T-helper 2 cell treated with Interferon-gamma antibody and Interleukin-4, amounts not matched to agents 5 μg/mL and 100 μg/mL, for 36 hours (primary cell): ENCODE results near the gene KRTAP21-2.
A peak's percentile ranks its signal among the peaks of the same experiment; 100 is the strongest.
"Not testable (repeated sequence)": the region's sequence is repeated elsewhere in the genome, so short reads cannot be mapped to it uniquely, and the experiment has no call there.

Experiments
- DNase-seq: peaks from one replicate; pipeline ENCODE4 v3.0.0; 2021; ENCODE audit warnings: low spot score
- H3K27ac Mint-ChIP-seq: one replicate; pipeline ENCODE4 v1.8.0; 2021; ENCODE audit warnings: mild to moderate bottlenecking, mixed read lengths
- H3K27me3 Mint-ChIP-seq: one replicate; pipeline ENCODE4 v1.8.0; 2021; ENCODE audit warnings: low read depth, mixed read lengths
- H3K36me3 Mint-ChIP-seq: one replicate; pipeline ENCODE4 v1.8.0; 2021; ENCODE audit warnings: low read depth, mixed read lengths
- H3K4me1 Mint-ChIP-seq: one replicate; pipeline ENCODE4 v1.8.0; 2021; ENCODE audit warnings: low read depth, mixed read lengths
- H3K4me3 Mint-ChIP-seq: one replicate; pipeline ENCODE4 v1.8.0; 2022; ENCODE audit warnings: mild to moderate bottlenecking, moderate library complexity, mixed read lengths
- H3K9me3 Mint-ChIP-seq: one replicate; pipeline ENCODE4 v1.8.0; 2021; ENCODE audit warnings: mixed read lengths

KRTAP21-2 gene

DNA sequence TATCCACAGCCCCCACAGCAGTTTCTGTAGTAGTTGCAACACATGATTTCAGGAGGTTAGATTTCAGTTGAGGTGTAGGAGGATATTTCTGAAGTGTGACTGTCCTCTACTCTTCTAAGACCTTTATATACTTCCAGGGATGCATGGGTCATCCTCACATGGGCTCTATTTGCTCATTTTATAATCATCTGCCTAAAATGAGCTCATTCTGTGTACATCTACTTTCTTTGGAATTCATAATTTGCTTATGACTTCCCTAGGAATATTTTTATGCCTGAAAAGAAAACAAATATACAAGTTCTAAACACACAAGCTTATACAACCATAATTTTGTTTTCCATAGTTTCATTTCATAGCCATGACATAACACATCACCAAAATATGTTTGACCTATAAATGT, at the start of gene KRTAP21-2:
Gene KRTAP21-2 (minus strand): TSS at position 101 of the 400 bp plus-strand sequence. CDS start 57 bp downstream, at position 44.
- Mint-ChIP-seq H3K36me3 (no peaks in the 10 kb centered on the region), H3K27ac (no peak within 1 kb of the TSS)

DNA sequence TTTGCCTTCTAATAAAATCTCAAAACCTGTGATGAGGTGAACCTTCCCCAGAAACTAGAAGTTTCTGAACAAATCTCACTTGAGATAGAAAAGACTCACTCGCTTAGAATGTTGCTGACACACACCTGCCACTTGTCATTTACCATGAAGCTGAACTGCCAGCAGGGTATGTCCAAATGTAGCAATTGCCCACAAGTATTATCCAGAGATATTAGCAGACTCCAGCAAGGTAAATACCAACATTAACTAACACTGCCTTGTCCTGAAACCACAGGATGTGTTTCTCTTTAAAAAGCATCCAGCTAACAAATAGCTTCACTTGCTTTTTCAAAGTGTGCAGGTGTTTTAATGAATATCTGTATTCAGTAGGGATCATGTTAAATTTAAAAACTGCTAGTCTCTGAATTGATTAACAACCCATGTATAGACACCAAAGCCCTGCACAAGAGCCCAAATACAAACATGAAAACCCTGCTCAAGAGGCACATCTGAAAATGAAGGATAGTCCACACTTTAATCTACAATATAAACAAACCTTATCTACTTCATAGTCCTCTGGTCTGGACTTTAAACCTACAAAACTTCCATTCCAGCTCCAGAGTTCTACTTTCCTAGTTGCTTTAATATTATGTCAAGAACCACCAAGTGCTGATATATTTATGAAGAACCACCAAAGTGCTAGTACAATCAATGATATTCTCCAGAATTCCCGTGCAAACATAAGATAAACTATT, 46.7 kb upstream of the KRTAP21-2 start:
- H3K9me3 Mint-ChIP-seq = no peaks in the 10 kb centered on the region
- no peaks in the 10 kb centered on the region for H3K36me3 Mint-ChIP-seq
- no peak overlapping the region for H3K4me3 Mint-ChIP-seq
- H3K27ac Mint-ChIP-seq = no peak overlapping the region
- no peaks in the 10 kb centered on the region for H3K4me1 Mint-ChIP-seq
- peaks cover 16% of the 10 kb centered on the region for H3K27me3 Mint-ChIP-seq
- DNase-seq = no peak

More for the DNA sequence above, at the start of gene KRTAP21-2:
- H3K27me3 Mint-ChIP-seq = peaks cover 23% of the 10 kb centered on the region
- H3K4me1 Mint-ChIP-seq = no peaks in the 10 kb centered on the region
- no peak within 1 kb of the TSS for H3K4me3 Mint-ChIP-seq
- H3K9me3 Mint-ChIP-seq = no peaks in the 10 kb centered on the region
- DNase-seq = no peak

DNA sequence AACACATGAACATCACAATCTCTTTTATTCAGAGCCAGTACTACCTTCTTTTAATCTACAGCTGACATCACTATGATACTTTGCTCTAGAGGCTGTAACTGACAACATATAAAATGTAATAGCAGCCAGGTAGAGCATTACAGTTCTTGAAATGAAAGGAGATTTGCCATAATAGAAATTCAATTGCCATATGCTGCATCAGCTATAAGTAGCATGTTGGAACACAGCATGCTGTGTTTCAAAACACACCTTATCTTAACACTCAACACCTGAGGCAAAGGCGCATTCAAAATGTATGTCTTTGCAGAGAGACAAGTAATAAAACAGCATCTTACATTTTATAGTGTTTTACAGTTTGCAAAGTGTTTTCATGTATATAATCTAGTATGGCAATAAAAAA, 32.2 kb upstream of the KRTAP21-2 start:
- Mint-ChIP-seq H3K4me3 (no peak overlapping the region), H3K4me1 (no peaks in the 10 kb centered on the region), H3K36me3 (no peaks in the 10 kb centered on the region), H3K27ac (no peak overlapping the region), H3K27me3 (peaks cover 19% of the 10 kb centered on the region), H3K9me3 (no peaks in the 10 kb centered on the region)
- DNase-seq = no peak

DNA sequence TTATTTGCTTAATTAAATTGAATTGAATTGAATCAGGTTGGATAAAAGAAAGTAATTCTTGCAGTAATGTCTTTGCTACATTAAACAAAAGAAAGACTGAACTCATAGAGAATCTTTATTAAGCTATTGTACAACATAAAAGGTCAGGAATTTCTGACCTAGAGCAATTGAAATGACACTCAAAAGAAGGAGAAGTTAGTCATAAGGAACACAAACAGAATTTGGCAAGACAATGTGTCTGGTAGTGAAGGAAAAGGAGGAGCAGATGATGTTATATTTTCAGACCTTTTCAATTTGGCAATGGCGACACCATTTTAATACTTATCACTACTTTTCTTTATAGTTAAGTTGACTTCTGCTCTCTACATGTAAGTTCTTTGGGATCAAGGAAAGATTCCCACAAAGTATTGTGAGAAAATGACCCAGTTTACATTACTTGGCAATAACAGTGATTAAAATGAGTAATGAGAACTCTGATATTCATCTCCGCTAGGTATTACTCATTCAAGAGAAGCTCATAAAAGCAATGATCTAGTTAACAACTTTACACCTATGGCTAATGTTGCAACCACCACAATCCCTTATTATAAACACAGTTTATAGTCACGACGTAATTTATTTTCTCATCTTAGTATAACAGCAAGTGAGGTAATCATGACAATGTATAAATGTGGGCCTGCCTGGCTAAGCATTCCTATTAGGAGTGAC, 22.8 kb upstream of the KRTAP21-2 start:
- no peak for DNase-seq
- H3K4me3 Mint-ChIP-seq = no peak overlapping the region
- H3K9me3 Mint-ChIP-seq = no peaks in the 10 kb centered on the region
- peaks cover 5% of the 10 kb centered on the region for H3K27me3 Mint-ChIP-seq
- no peaks in the 10 kb centered on the region for H3K4me1 Mint-ChIP-seq
- H3K27ac Mint-ChIP-seq = no peak overlapping the region
- no peaks in the 10 kb centered on the region for H3K36me3 Mint-ChIP-seq

DNA sequence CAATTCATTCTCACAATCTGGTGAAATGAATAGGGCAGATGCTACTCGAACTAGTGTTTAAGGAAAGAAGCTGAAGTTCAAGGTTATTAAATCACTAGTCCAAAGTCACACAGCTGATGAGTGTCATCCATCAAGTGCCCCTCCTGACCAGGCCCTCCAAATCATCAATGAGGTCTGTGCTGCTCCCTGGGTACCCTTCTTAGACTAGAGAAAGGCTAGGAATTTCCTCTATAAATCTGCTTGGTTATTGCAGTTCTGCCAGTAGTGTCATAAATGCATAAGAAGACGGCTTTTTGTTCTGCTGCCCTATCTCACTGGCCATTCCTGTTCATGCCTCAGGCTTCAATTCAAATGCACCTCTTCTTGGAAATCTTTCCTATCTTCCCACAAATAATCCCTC, 13.7 kb upstream of the KRTAP21-2 start:
- no peak overlapping the region for H3K4me3 Mint-ChIP-seq
- H3K36me3 Mint-ChIP-seq = no peaks in the 10 kb centered on the region
- H3K27ac Mint-ChIP-seq = no peak overlapping the region
- peaks cover 14% of the 10 kb centered on the region for H3K27me3 Mint-ChIP-seq
- no peak for DNase-seq
- no peaks in the 10 kb centered on the region for H3K4me1 Mint-ChIP-seq
- peaks cover 6% of the 10 kb centered on the region for H3K9me3 Mint-ChIP-seq

DNA sequence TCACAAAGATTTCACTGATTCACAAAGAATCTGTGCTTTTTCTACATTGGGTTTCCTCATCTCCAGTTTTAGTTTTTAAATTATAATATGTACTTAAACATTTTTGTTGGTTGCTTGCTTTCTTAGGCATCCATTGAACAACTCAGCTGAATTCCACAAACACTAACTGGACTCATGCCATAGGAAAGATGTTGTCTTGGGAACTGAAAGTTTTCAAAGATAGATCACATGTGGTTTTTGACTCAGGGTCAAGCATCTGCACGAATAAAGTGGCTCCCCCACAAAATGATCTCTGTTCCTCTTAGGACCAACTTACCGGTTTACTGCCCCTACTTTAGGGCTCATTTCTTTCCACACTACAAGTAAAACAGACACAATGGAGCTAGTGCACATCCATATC, 11.2 kb upstream of the KRTAP21-2 start:
- Mint-ChIP-seq H3K4me1 (no peaks in the 10 kb centered on the region), H3K9me3 (peaks cover 5% of the 10 kb centered on the region), H3K36me3 (no peaks in the 10 kb centered on the region), H3K4me3 (no peak overlapping the region), H3K27me3 (peaks cover 16% of the 10 kb centered on the region), H3K27ac (no peak overlapping the region)
- DNase-seq = no peak

DNA sequence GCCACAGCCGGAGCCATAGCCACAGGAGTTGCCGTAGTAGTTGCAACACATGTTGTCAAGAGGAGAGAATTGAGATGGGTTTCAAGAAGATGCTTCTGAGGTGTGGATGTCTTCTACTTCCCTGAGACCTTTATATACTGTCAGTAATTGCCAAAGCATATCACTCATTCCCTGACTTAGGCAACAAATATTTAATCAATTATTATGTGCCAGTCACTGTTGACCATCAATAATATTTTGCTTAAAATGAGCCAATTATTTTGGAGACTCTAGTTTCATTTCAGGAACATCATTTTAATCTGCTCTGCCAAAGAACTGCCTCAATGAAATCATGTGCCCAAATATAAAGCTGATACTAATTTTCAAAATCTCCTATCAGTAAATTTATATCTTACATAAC, 8.3 kb upstream of the KRTAP21-2 start, which contains the start of gene KRTAP21-1:
Gene KRTAP21-1 (minus strand): TSS at position 101 of the 400 bp plus-strand sequence. CDS start 50 bp downstream, at position 51.
- H3K27me3 Mint-ChIP-seq = peaks cover 28% of the 10 kb centered on the region
- H3K27ac Mint-ChIP-seq, DNase-seq, H3K4me3 Mint-ChIP-seq, H3K9me3 Mint-ChIP-seq, H3K36me3 Mint-ChIP-seq, H3K4me1 Mint-ChIP-seq: not testable (repeated sequence)

DNA sequence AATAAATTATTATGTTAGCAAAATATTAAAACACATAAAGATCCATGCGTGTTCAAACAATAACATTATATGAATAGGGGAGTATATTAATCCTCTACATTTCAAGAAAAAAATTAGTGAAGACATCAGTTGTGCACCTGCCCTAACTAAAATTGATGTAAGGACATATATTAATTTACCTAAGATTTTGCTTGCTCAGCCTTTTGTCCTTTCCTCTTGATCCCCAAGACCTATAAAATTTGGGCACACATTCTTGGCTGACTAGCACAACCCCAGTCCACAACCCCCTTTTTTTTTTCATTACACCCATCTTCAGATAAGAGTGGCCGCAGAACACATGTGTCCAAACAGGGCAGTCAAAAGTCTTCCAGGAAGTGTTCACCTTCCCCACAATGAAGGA, 6.6 kb downstream of the KRTAP21-2 start:
- Mint-ChIP-seq H3K4me3 (no peak overlapping the region), H3K4me1 (no peaks in the 10 kb centered on the region), H3K9me3 (no peaks in the 10 kb centered on the region), H3K27me3 (peaks cover 21% of the 10 kb centered on the region), H3K36me3 (no peaks in the 10 kb centered on the region), H3K27ac (no peak overlapping the region)
- DNase-seq = no peak

DNA sequence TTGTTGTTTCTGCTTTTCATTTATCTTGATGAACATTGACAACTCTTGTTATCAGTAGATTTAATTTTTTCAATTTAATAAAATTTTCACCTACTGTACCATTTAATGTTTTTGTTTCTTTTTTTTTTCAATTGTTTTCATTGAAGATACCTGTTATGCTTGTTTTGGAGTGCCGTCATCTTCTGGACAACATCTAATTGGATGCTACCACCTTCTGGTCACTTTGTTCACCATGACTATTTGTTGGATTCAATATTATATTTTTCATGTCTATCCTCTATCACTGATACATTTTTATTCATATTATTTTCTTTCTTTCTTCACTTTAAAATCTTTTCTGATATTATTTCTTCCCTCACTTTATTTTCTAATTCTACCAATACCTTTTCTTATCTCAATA, 14.0 kb downstream of the KRTAP21-2 start:
- no peak overlapping the region for H3K27ac Mint-ChIP-seq
- H3K27me3 Mint-ChIP-seq = peaks cover 34% of the 10 kb centered on the region
- no peaks in the 10 kb centered on the region for H3K4me1 Mint-ChIP-seq
- H3K36me3 Mint-ChIP-seq = peaks cover 6% of the 10 kb centered on the region
- peaks cover 24% of the 10 kb centered on the region for H3K9me3 Mint-ChIP-seq
- no peak for DNase-seq
- H3K4me3 Mint-ChIP-seq = no peak overlapping the region

DNA sequence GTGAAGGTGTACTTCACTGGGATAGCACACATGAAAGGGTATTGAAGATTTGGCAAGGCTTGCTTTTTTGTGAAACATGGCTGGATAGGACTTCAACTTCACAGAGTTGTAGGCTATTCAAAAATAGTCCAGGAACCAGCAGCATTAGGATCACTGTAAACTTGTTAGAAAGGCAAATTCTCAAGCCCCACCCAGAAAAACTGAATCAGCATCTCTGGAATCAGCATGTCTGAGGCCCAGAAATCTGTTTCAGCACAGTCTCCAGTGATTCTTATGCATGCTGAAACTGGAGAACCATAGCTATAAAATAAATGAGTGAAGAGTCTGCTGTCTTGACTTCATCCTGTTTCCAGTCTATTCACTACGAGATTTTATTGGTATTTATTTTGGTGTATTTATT, 20.3 kb downstream of the KRTAP21-2 start:
- H3K4me1 Mint-ChIP-seq = peaks cover 5% of the 10 kb centered on the region
- no peak for DNase-seq
- no peak overlapping the region for H3K4me3 Mint-ChIP-seq
- peaks cover 59% of the 10 kb centered on the region for H3K9me3 Mint-ChIP-seq
- no peak overlapping the region for H3K27ac Mint-ChIP-seq
- H3K27me3 Mint-ChIP-seq = peaks cover 7% of the 10 kb centered on the region
- H3K36me3 Mint-ChIP-seq = peaks cover 48% of the 10 kb centered on the region

DNA sequence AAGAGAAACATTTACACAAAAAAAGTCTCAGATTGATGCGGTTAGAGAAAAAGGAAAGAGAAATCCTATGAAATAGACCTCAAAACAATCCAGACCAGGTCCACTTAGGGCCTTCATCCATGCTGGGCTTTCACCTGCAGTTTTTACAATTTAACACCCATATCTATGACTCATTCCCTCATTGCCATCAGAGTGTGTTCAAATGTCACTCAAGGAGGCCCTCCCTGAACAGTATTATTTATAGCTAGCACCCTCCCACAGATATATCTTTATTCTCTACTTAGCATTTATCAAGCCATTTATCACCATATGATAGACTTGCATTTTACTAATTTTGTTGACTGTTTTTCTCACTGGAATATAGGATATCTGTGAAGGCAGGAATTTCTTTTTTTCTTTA, 27.7 kb downstream of the KRTAP21-2 start:
- Mint-ChIP-seq H3K27ac (peak overlapping the region; percentile 91), H3K36me3 (peaks cover 34% of the 10 kb centered on the region), H3K4me1 (peaks cover 28% of the 10 kb centered on the region), H3K27me3 (peaks cover 3% of the 10 kb centered on the region), H3K9me3 (peaks cover 33% of the 10 kb centered on the region), H3K4me3 (peak overlapping the region; percentile 57)
- peak; percentile 8 for DNase-seq

DNA sequence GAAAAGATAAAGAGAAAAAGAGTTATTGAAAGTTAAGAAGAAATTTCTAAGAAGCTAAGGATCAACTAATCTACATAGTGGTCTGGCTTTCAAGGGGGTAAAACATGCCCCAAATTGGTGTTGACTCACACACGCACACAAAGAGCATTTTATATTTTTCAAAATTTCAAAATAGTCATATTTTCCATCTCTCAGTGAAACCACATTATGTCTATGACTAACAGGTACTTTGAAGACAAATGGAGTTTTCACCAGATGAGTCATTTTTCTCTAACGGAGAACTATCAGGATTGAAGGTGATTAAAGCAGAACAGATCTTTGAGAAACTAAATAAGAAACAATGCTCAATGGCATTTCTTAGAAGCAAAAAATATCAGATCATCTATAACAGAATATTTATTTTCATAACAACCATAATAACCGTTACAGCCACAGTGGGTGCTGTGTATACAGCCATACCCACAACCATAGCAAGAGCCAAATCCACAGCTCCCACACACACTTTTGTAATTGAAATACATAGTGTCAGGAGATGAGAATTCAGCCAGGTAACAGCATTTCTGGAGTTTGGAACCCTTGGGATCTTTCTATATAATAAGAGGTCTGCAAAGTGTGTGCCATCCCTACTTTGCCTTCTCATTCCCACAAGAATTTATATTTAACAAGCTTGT, 28.7 kb downstream of the KRTAP21-2 start, which contains the start of gene KRTAP21-3:
Gene KRTAP21-3 (minus strand): TSS at position 539 of the 671 bp plus-strand sequence. CDS start 18 bp downstream, at position 521.
- Mint-ChIP-seq H3K4me3 (peak within 1 kb of the TSS; percentile 57), H3K4me1 (peaks cover 28% of the 10 kb centered on the region), H3K36me3 (peaks cover 31% of the 10 kb centered on the region), H3K9me3 (peaks cover 30% of the 10 kb centered on the region), H3K27me3 (peaks cover 3% of the 10 kb centered on the region), H3K27ac (peak within 1 kb of the TSS; percentile 91)
- peak; percentile 40 for DNase-seq

DNA sequence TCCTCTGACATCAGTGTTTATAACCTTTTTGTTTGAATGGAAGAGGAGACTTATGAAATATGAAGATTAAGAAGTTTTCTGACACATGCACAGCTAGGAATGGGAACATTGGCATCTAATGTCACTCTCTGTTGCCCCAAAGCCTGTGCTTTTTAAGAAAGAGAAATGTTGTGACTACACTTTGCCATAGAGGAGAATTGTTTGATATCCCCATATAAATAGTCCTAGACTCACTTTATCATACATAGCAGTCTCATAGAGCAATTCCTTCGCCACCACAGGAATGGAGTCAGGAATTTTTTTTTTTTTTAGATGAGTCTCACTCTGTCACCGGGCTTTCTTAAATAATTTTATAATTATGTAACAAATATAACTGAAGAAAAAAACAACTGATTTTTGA, 30.0 kb downstream of the KRTAP21-2 start:
- peak overlapping the region; percentile 17 for H3K4me3 Mint-ChIP-seq

DNA sequence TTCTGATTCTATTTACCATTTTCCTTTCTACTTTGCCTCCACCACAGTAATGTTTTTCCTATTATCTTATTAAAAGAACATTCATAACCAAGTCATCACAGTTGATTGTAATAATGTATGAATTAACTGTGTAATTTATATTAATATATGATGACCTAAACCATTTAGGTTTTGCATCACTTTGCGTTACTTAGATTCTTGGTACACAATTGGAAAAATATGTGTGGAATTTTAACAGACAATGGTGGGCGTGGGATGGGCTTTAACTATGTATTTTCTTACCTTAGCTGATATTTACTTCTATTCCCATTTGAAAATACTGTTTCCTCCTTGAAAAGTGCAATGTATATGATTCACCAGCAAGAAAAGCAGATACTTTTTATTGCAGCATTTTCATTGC, 32.1 kb downstream of the KRTAP21-2 start:
- Mint-ChIP-seq H3K27me3 (no peaks in the 10 kb centered on the region), H3K9me3 (peaks cover 31% of the 10 kb centered on the region), H3K36me3 (peaks cover 35% of the 10 kb centered on the region), H3K4me1 (peaks cover 27% of the 10 kb centered on the region), H3K27ac (no peak overlapping the region), H3K4me3 (no peak overlapping the region)
- DNase-seq = no peak

More for the DNA sequence above, 30.0 kb downstream of the KRTAP21-2 start:
- Mint-ChIP-seq H3K9me3 (peaks cover 22% of the 10 kb centered on the region), H3K27me3 (no peaks in the 10 kb centered on the region), H3K36me3 (peaks cover 31% of the 10 kb centered on the region), H3K27ac (peak overlapping the region; percentile 91), H3K4me1 (peaks cover 25% of the 10 kb centered on the region)
- no peak for DNase-seq
